WTC11 (cell line): ENCODE data around the gene GSTT2B. TPM values are rescaled to one million over a fixed set of nuclear protein-coding genes. Genes with fewer than 3 reads are reported as not detected.
"Not testable (repeated sequence)": the region's sequence is repeated elsewhere in the genome, so short reads cannot be mapped to it uniquely, and the experiment has no call there.

ENCODE experiments used
- ATAC-seq: fragments of 200-7000 bp; cut with Tn5 transposase; 2 replicates; pipeline ENCODE4 v1.10.0; 2021; ENCODE audit warnings: mild to moderate bottlenecking, moderate library complexity
- CTCF ChIA-PET: fragments of 300-600 bp; sonication (Branson Sonifier 250); formaldehyde crosslinking; loops from one replicate; lab custom pipeline; 2021; ENCODE audit warnings: antibody characterized with exemption; lab: Charles Lee
- POLR2A ChIA-PET: fragments of 350-600 bp; sonication (Branson Sonifier 250); formaldehyde crosslinking; loops from one replicate; lab custom pipeline; 2021; ENCODE audit warnings: antibody characterized with exemption; lab: Charles Lee
- DNase-seq: peaks from one replicate; pipeline ENCODE4 v3.0.0; 2021; ENCODE audit warnings: low spot score
- H3K27ac Mint-ChIP-seq: 2 replicates; pipeline ENCODE4 v1.8.0; 2021; ENCODE audit warnings: mixed read lengths
- H3K27me3 Mint-ChIP-seq: 2 replicates; pipeline ENCODE4 v1.8.0; 2021; ENCODE audit warnings: low read depth, mild to moderate bottlenecking, moderate library complexity, mixed read lengths
- H3K36me3 Mint-ChIP-seq: 2 replicates; pipeline ENCODE4 v1.8.0; 2021; ENCODE audit warnings: mixed read lengths
- H3K4me1 Mint-ChIP-seq: 2 replicates; pipeline ENCODE4 v1.8.0; 2022; ENCODE audit warnings: mixed read lengths
- H3K4me3 Mint-ChIP-seq: 2 replicates; pipeline ENCODE4 v1.8.0; 2021; ENCODE audit warnings: mild to moderate bottlenecking, moderate library complexity, mixed read lengths
- H3K9me3 Mint-ChIP-seq: 2 replicates; pipeline ENCODE4 v1.8.0; 2021; ENCODE audit warnings: mixed read lengths
- MYBL2 ChIP-seq: sonication (generic); formaldehyde crosslinking; IDR thresholded peaks from 2 replicates; pipeline ENCODE4 v1.8.1; 2023; ENCODE audit warnings: mild to moderate bottlenecking, moderate library complexity, missing genetic modification reagents
- total RNA-seq: library from RNA; stranded (reverse); gene quantifications from 3 replicates; pipeline ENCODE4 v1.2.3, GENCODE V29; 2021

Gene GSTT2B
- total RNA-seq, 1 experiment from 2014 or later = 16.6 TPM

DNA sequence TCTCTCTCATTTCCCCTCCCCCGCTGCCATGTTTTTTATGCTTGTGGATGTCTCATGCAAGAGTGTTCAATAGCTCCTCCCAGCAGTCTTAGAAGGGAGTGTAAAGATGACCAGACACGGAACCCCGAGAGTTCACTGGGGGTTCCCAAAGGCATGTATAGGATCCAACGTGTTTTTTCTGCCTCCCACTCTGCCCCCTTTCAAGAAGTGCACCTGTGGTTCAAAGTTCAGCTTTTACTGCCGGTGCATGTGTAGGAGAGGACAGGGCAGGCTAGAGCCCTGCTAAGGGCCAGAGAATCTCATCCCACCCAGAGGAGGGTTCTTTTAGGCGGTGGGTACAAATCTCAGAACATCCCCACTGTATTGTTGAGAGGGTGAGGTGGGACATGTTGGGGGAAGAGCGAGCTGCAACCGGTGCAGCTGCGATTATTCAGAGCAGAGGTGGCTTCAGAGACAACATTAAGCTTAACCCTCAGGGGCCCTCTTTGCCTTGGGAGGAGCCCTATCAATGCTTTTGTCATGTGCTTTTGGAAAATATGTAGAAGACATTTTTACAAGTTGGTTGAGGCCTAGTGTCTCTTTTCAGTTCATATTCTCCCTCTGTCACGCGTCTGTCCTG, 52.3 kb downstream of the GSTT2B start:
- CTCF ChIA-PET = interaction anchor here (0.7 to 2.0 kb wide), 3 partner anchors 11 to 21 kb away, joined by 3 to 17 read pairs (median 7); partner anchors contain the start of gene MIF
- DNase-seq (no peak), ATAC-seq (no peak)
- H3K9me3 Mint-ChIP-seq = peaks cover 30% of the 10 kb centered on the region
- H3K27ac Mint-ChIP-seq = no peak overlapping the region; the same call in 1 of the 2 replicates
- POLR2A ChIA-PET = no interaction called here
- peaks cover 53% of the 10 kb centered on the region for H3K27me3 Mint-ChIP-seq
- peak overlapping the region; percentile 24 for H3K4me3 Mint-ChIP-seq
- H3K36me3 Mint-ChIP-seq = peaks cover 16% of the 10 kb centered on the region
- TF ChIP-seq MYBL2 (CRISPR knock-in tag) = no peak
- TF ChIP-seq, all 79 proteins: peak for 0
- H3K4me1 Mint-ChIP-seq = peaks cover 50% of the 10 kb centered on the region

DNA sequence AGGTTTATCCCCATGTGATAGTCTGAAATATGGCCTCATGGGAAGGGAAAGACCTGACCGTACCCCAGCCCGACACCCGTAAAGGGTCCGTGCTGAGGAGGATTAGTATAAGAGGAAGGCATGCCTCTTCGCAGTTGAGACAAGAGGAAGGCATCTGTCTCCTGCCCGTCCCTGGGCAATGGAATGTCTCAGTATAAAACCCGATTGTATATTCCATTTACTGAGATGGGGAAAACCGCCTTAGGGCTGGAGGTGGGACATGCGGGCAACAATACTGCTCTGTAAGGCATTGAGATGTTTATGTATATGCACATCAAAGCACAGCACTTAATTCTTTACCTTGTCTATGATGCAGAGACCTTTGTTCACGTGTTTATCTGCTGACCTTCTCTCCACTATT, 53.6 kb downstream of the GSTT2B start:
- H3K27ac Mint-ChIP-seq, DNase-seq, H3K4me3 Mint-ChIP-seq, H3K36me3 Mint-ChIP-seq, POLR2A ChIA-PET, ATAC-seq: not testable (repeated sequence)
- H3K27me3 Mint-ChIP-seq = peaks cover 56% of the 10 kb centered on the region
- H3K4me1 Mint-ChIP-seq = peaks cover 43% of the 10 kb centered on the region
- CTCF ChIA-PET = interaction anchor here (2.0 kb wide), 1 partner anchor 13 kb away, joined by 17 read pairs; the partner anchor contains the start of gene MIF
- H3K9me3 Mint-ChIP-seq = peaks cover 19% of the 10 kb centered on the region

Other genes with a start within 250 kb of the GSTT2B start
- 3.3 to 3.6 TPM (median 3.3 TPM) in 3 replicates for gene ZNF70, start 210.1 kb downstream of the GSTT2B start, total RNA-seq
- 0.81 to 1.3 TPM (median 0.87 TPM) in 3 replicates for gene VPREB3, start 206.8 kb downstream of the GSTT2B start, total RNA-seq
- 2.7 to 3.6 TPM (median 3.5 TPM) in 3 replicates for gene C22orf15, start 198.2 kb downstream of the GSTT2B start, total RNA-seq
- 170 to 198 TPM (median 171 TPM) in 3 replicates for gene CHCHD10, start 193.2 kb downstream of the GSTT2B start, total RNA-seq
- 14.5 to 16.5 TPM (median 16.2 TPM) in 3 replicates for gene MMP11, start 188.3 kb downstream of the GSTT2B start, total RNA-seq
- 135 to 149 TPM (median 146 TPM) in 3 replicates for gene SMARCB1, start 174.2 kb downstream of the GSTT2B start, total RNA-seq
- gene DERL3, start 122.2 kb downstream of the GSTT2B start, total RNA-seq = 10.9 to 12.5 TPM (median 11.3 TPM) in 3 replicates
- gene SLC2A11, start 103.3 kb downstream of the GSTT2B start, total RNA-seq = 17.2 to 21.1 TPM (median 19.9 TPM) in 3 replicates
- gene MIF, start 66.8 kb downstream of the GSTT2B start, total RNA-seq = 1,424 to 1,978 TPM (median 1,885 TPM) in 3 replicates
- 3.6 to 5.8 TPM (median 3.6 TPM) in 3 replicates for gene DDTL, start 5.7 kb upstream of the GSTT2B start, total RNA-seq
- gene DDT, start 13.2 kb upstream of the GSTT2B start, total RNA-seq = 194 to 238 TPM (median 205 TPM) in 3 replicates
- 0.50 to 1.2 TPM (median 1.1 TPM) in 3 replicates for gene GSTT2, start 18.9 kb upstream of the GSTT2B start, total RNA-seq
- gene GSTT4, start 44.3 kb upstream of the GSTT2B start, total RNA-seq = not detected in 3 replicates
- 72.5 to 79.2 TPM (median 79.0 TPM) in 3 replicates for gene CABIN1, start 50.1 kb upstream of the GSTT2B start, total RNA-seq
- gene SUSD2, start 220.3 kb upstream of the GSTT2B start, total RNA-seq = 0.85 to 1.1 TPM (median 0.94 TPM) in 3 replicates